D721Med (cell line): ENCODE results near the gene HPSE2.

Source experiments
- DNase-seq: peaks from one replicate; pipeline ENCODE4 v3.0.0; 2011; ENCODE audit warnings: low spot score; ENCODE audit not compliant: insufficient read length
- FAIRE-seq: peaks from 2 replicates; lab custom pipeline; 2011; peaks lifted over from hg19 to GRCh38; lab: Jason Lieb, UNC
- TF ChIP-seq, protein P1 (sequence below): IDR thresholded peaks from 2 replicates; pipeline ENCODE4 v1.5.1; 2012; ENCODE audit warnings: mild to moderate bottlenecking, control low read depth; ENCODE audit not compliant: insufficient read depth; ENCODE audit errors: missing control alignments

HPSE2 gene

DNA sequence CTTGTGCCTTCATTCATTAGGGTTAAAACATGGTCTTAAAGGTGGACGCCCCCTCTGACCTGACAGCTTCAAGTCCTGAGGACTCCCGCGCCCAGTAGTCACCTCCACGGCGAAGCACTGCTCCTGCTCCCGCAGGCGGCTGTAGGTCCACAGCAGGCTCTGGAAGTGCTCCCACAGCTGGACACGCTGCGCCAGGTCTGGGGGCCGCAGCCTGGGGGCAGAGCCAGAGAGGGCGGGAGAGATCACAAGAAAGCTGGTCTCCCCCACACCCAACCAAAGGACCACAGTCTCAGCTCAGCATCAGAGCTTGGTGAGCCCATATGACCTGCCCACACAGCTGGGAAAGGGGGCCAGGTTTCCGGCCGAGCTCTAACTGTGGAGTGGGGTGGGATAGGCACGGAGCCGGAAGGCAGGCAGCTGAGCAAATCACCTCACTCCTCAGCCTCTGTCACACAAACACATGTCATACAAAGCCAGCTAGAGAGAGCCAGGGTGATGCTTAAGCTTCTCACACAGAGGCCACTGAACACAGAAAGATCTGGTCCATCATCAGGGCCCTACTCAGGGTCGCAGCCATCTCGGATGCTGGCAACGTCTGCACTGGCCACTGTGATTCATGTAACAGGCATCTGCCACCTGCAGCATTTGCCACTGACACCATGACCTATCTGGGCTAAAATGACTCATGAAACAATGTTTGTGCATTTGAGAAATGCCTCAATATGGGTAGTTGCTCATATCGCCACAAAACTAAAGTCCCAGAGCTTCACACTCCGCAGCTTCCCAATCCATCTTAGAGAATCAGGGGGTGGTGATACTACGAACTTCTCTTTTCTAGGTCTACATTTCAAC is 801.5 kb downstream of the HPSE2 start:
- DNase-seq (no peak), FAIRE-seq (no peak)
- TF ChIP-seq, protein P1, sequence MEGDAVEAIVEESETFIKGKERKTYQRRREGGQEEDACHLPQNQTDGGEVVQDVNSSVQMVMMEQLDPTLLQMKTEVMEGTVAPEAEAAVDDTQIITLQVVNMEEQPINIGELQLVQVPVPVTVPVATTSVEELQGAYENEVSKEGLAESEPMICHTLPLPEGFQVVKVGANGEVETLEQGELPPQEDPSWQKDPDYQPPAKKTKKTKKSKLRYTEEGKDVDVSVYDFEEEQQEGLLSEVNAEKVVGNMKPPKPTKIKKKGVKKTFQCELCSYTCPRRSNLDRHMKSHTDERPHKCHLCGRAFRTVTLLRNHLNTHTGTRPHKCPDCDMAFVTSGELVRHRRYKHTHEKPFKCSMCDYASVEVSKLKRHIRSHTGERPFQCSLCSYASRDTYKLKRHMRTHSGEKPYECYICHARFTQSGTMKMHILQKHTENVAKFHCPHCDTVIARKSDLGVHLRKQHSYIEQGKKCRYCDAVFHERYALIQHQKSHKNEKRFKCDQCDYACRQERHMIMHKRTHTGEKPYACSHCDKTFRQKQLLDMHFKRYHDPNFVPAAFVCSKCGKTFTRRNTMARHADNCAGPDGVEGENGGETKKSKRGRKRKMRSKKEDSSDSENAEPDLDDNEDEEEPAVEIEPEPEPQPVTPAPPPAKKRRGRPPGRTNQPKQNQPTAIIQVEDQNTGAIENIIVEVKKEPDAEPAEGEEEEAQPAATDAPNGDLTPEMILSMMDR = no peak

DNA sequence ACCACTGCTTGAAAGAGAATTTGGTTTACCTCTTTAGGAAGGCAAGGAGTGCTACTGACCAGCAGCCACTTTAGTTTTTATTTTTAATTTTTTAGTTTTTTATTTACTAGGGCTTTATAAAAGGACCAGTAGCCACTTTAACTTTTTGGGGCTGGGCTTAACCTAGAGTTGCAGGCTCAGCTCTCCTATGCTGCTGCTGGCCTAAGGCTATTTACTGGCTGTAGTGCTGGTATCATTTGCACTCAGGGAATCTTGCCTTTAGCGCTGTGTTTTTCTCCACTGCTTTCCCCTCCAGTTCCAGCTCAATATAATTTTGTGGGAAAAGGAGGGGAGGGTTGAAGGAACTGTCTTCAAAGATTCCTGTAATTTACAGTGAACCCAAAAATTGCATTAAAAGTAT is 802.3 kb downstream of the HPSE2 start:
- DNase-seq (no peak), FAIRE-seq (no peak)
- TF ChIP-seq, protein P1 = no peak

DNA sequence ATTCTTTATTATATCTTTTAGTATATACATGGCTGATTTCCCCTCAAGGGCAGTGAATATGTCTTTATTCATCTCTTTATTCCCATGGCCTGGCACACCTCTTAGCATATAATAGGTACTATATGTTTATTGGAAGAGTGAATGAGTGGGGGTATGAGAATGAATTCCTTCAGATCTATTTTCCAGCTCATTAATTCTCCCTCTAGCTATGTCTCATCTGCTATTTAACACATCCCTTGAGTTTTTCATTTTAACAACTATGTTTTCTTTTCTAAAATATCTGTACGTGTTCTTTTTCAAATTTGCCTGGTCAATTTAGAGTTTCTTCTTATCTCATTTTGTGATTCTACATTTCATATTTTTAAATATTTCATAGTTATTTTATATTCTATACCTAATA is 803.3 kb downstream of the HPSE2 start:
- DNase-seq (no peak), FAIRE-seq (no peak)
- TF ChIP-seq, protein P1 = no peak

DNA sequence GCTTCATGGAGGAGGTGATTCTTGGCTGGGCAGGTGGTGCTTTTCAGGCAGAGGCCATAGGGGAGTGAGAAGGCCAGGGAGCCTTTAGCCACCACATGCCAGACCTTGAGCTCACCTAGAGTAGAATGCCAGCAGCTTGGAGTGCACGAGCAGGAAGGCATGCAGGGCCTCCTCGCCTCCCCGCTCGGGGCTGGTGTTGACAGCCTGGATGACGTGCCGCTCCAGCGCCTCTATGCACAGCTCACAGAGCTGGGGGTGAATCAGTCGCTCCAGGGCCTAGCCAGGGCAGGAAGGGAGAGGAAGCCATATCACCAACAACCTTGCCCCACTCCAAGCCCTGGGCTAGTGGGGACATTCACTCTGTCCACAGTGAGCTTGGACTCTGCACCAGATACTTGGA is 804.6 kb downstream of the HPSE2 start:
- FAIRE-seq = no peak
- TF ChIP-seq, protein P1 = no peak
- no peak for DNase-seq

- FAIRE-seq (no peak), DNase-seq (no peak)
- TF ChIP-seq, protein P1 = no peak
Measured at GRCh38 chr10:98430427-98430826, 805.2 kb downstream of the HPSE2 start.

DNA sequence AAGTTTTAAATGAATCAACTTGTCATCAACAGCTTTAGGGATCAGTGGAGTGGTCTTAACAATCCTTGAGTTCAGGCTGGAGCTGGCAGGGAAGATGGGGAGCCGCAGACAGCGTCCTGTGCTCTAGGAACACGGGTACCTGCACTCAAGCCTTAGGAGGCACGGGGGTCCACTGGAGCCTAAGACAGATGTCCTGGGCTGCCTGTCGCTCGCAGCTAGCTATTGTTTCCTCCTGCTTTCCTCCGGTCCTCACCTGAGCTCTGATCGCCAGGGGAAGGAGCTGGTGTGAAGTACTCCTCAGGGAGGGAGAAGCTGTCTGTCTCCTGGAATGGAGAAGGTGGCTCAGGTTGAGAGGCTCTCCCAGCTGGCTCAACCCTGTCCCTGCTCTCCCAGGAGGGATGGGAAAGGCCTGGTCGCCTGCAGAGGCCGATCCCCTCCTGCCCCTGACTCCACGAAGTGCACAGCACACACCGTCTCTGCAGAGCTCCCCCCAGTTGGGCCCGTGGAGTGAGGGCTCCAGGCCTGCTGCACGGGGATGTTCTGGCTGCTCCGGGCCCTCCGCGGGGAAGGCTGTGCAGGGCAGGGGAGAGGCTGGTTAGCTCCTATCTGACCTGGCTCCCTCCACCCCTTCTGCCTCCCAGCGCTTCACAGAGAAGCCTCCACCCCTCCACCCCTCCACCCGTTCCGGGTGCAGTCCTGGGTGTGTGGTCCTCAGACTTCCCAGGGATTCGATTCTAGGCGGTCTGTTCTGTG is 806.2 kb downstream of the HPSE2 start:
- TF ChIP-seq, protein P1 = no peak

More for the DNA sequence above, 806.2 kb downstream of the HPSE2 start:
- DNase-seq (no peak), FAIRE-seq (no peak)
